ENCODE data around the gene RUNX1.

The RUNX1 gene

GRCh38 chr21:34913811-34914210 is 135.3 kb downstream of the RUNX1 start:
- Histone ChIP-seq H2BK120ac (ENCODE audit: insufficient read depth, low read length, poor library complexity) (no peak overlapping the region), H4K91ac (ENCODE audit: low read depth, low read length) (no peak overlapping the region), H4K12ac (ENCODE audit: low read depth, low read length) (no peak overlapping the region), H3K27me3 (ENCODE audit: insufficient read depth, low read length) (no peaks in the 10 kb centered on the region), H3K14ac (ENCODE audit: low read length) (no peak overlapping the region), H3K79me2 (ENCODE audit: control insufficient read depth, insufficient read depth, low read length, poor library complexity) (no peaks in the 10 kb centered on the region), H2AFZ (ENCODE audit: insufficient read depth, low read length, poor library complexity) (no peak overlapping the region), H3K36me3 (ENCODE audit: control insufficient read depth in 1 of 2, insufficient read depth in 2 of 2, low read length in 2 of 2) (no peaks in the 10 kb centered on the region), H3K27ac (ENCODE audit: low read depth, low read length) (no peak overlapping the region), H3K4ac (ENCODE audit: low read depth, low read length) (no peak overlapping the region), H2BK12ac (ENCODE audit: low read length) (no peak overlapping the region), H2AK5ac (ENCODE audit: low read length) (no peak overlapping the region), H3K23ac (ENCODE audit: low read length) (no peak overlapping the region), H3K4me2 (ENCODE audit: low read length) (no peak overlapping the region), H3K79me1 (ENCODE audit: low read length) (peaks cover 1% of the 10 kb centered on the region), H3K9me3 (ENCODE audit: insufficient read depth, low read depth, low read length) (no peaks in the 10 kb centered on the region), H2BK5ac (ENCODE audit: low read depth, low read length, poor library complexity) (no peak overlapping the region), H3K18ac (ENCODE audit: low read length) (no peak overlapping the region), H3K4me3 (ENCODE audit: low read depth, low read length) (no peak overlapping the region), H3K4me1 (ENCODE audit: control insufficient read depth in 1 of 2, insufficient read depth in 2 of 2, low read length in 2 of 2) (peaks cover 0 to 9% of the 10 kb centered on the region in 2 experiments), H4K8ac (ENCODE audit: low read depth, low read length) (no peak overlapping the region), H3K9ac (ENCODE audit: low read length) (no peak overlapping the region)
- no peak for DNase-seq
- WGBS (ENCODE audit: extremely low coverage, insufficient coverage, insufficient read length) = no CpG with 5 or more reads among the region's 5 CpGs

- Histone ChIP-seq H4K8ac (ENCODE audit: low read depth, low read length) (no peak overlapping the region), H3K27ac (ENCODE audit: low read depth, low read length) (no peak overlapping the region)
These were observed 136.8 kb downstream of the RUNX1 start for GRCh38 chr21:34912022-34912945.

GRCh38 chr21:34911360-34911759 is 137.7 kb downstream of the RUNX1 start:
- Histone ChIP-seq H3K18ac (ENCODE audit: low read length) (no peak overlapping the region), H3K23ac (ENCODE audit: low read length) (no peak overlapping the region), H3K27me3 (ENCODE audit: insufficient read depth, low read length) (no peaks in the 10 kb centered on the region), H3K14ac (ENCODE audit: low read length) (no peak overlapping the region), H3K27ac (ENCODE audit: low read depth, low read length) (no peak overlapping the region), H2BK5ac (ENCODE audit: low read depth, low read length, poor library complexity) (no peak overlapping the region), H2BK120ac (ENCODE audit: insufficient read depth, low read length, poor library complexity) (no peak overlapping the region), H4K8ac (ENCODE audit: low read depth, low read length) (no peak overlapping the region), H3K79me2 (ENCODE audit: control insufficient read depth, insufficient read depth, low read length, poor library complexity) (no peaks in the 10 kb centered on the region), H2AFZ (ENCODE audit: insufficient read depth, low read length, poor library complexity) (no peak overlapping the region), H3K36me3 (ENCODE audit: control insufficient read depth in 1 of 2, insufficient read depth in 2 of 2, low read length in 2 of 2) (no peaks in the 10 kb centered on the region), H3K79me1 (ENCODE audit: low read length) (peaks cover 1% of the 10 kb centered on the region), H2AK5ac (ENCODE audit: low read length) (no peak overlapping the region), H3K4me2 (ENCODE audit: low read length) (no peak overlapping the region), H4K12ac (ENCODE audit: low read depth, low read length) (no peak overlapping the region), H3K9me3 (ENCODE audit: insufficient read depth, low read depth, low read length) (no peaks in the 10 kb centered on the region), H3K4me3 (ENCODE audit: low read depth, low read length) (no peak overlapping the region), H3K4me1 (ENCODE audit: control insufficient read depth in 1 of 2, insufficient read depth in 2 of 2, low read length in 2 of 2) (peaks cover 0 to 8% of the 10 kb centered on the region in 2 experiments), H3K9ac (ENCODE audit: low read length) (no peak overlapping the region), H3K4ac (ENCODE audit: low read depth, low read length) (no peak overlapping the region), H2BK12ac (ENCODE audit: low read length) (no peak overlapping the region), H4K91ac (ENCODE audit: low read depth, low read length) (no peak overlapping the region)
- DNase-seq = no peak
- no CpG with 5 or more reads among the region's 2 CpGs for WGBS (ENCODE audit: extremely low coverage, insufficient coverage, insufficient read length)

More at GRCh38 chr21:34912022-34912945, 136.8 kb downstream of the RUNX1 start:
- no peak overlapping the region for H2AK5ac ChIP-seq (ENCODE audit: low read length)
- no peak overlapping the region for H2BK120ac ChIP-seq (ENCODE audit: insufficient read depth, low read length, poor library complexity)
- H4K12ac ChIP-seq (ENCODE audit: low read depth, low read length) = no peak overlapping the region
- no peak overlapping the region for H2BK5ac ChIP-seq (ENCODE audit: low read depth, low read length, poor library complexity)
- H4K91ac ChIP-seq (ENCODE audit: low read depth, low read length) = no peak overlapping the region
- H3K36me3 ChIP-seq (ENCODE audit: control insufficient read depth in 1 of 2, insufficient read depth in 2 of 2, low read length in 2 of 2) = no peaks in the 10 kb centered on the region
- H3K14ac ChIP-seq (ENCODE audit: low read length) = no peak overlapping the region
- no peaks in the 10 kb centered on the region for H3K79me2 ChIP-seq (ENCODE audit: control insufficient read depth, insufficient read depth, low read length, poor library complexity)
- no peak overlapping the region for H3K9ac ChIP-seq (ENCODE audit: low read length)
- peaks cover 1% of the 10 kb centered on the region for H3K79me1 ChIP-seq (ENCODE audit: low read length)
- H3K4me1 ChIP-seq (ENCODE audit: control insufficient read depth in 1 of 2, insufficient read depth in 2 of 2, low read length in 2 of 2) = peaks cover 0 to 9% of the 10 kb centered on the region in 2 experiments
- H3K18ac ChIP-seq (ENCODE audit: low read length) = no peak overlapping the region
- H3K4ac ChIP-seq (ENCODE audit: low read depth, low read length) = no peak overlapping the region
- no peak overlapping the region for H3K4me3 ChIP-seq (ENCODE audit: low read depth, low read length)
- no peak overlapping the region for H2BK12ac ChIP-seq (ENCODE audit: low read length)
- no peak overlapping the region for H2AFZ ChIP-seq (ENCODE audit: insufficient read depth, low read length, poor library complexity)
- peak; percentile 66 to 79 for DNase-seq
- WGBS (ENCODE audit: extremely low coverage, insufficient coverage, insufficient read length) = no CpG with 5 or more reads among the region's 11 CpGs
- H3K23ac ChIP-seq (ENCODE audit: low read length) = no peak overlapping the region
- no peaks in the 10 kb centered on the region for H3K9me3 ChIP-seq (ENCODE audit: insufficient read depth, low read depth, low read length)
- no peak overlapping the region for H3K4me2 ChIP-seq (ENCODE audit: low read length)
- no peaks in the 10 kb centered on the region for H3K27me3 ChIP-seq (ENCODE audit: insufficient read depth, low read length)

- Histone ChIP-seq H3K23ac (ENCODE audit: low read length) (no peak overlapping the region), H3K9ac (ENCODE audit: low read length) (no peak overlapping the region), H3K27me3 (ENCODE audit: insufficient read depth, low read length) (no peaks in the 10 kb centered on the region), H2AK5ac (ENCODE audit: low read length) (no peak overlapping the region), H3K4me1 (ENCODE audit: control insufficient read depth in 1 of 2, insufficient read depth in 2 of 2, low read length in 2 of 2) (peaks cover 0 to 3% of the 10 kb centered on the region in 2 experiments), H3K27ac (ENCODE audit: low read depth, low read length) (no peak overlapping the region), H3K79me2 (ENCODE audit: control insufficient read depth, insufficient read depth, low read length, poor library complexity) (no peaks in the 10 kb centered on the region), H3K79me1 (ENCODE audit: low read length) (peaks cover 1% of the 10 kb centered on the region), H4K91ac (ENCODE audit: low read depth, low read length) (no peak overlapping the region), H3K4me2 (ENCODE audit: low read length) (no peak overlapping the region), H3K9me3 (ENCODE audit: insufficient read depth, low read depth, low read length) (no peaks in the 10 kb centered on the region), H4K12ac (ENCODE audit: low read depth, low read length) (no peak overlapping the region), H2BK120ac (ENCODE audit: insufficient read depth, low read length, poor library complexity) (no peak overlapping the region), H3K4me3 (ENCODE audit: low read depth, low read length) (no peak overlapping the region), H4K8ac (ENCODE audit: low read depth, low read length) (no peak overlapping the region), H3K18ac (ENCODE audit: low read length) (no peak overlapping the region), H3K4ac (ENCODE audit: low read depth, low read length) (no peak overlapping the region), H2AFZ (ENCODE audit: insufficient read depth, low read length, poor library complexity) (no peak overlapping the region), H3K14ac (ENCODE audit: low read length) (no peak overlapping the region), H3K36me3 (ENCODE audit: control insufficient read depth in 1 of 2, insufficient read depth in 2 of 2, low read length in 2 of 2) (no peaks in the 10 kb centered on the region), H2BK12ac (ENCODE audit: low read length) (no peak overlapping the region), H2BK5ac (ENCODE audit: low read depth, low read length, poor library complexity) (no peak overlapping the region)
- WGBS (ENCODE audit: extremely low coverage, insufficient coverage, insufficient read length) = no CpG with 5 or more reads among the region's 4 CpGs
- no peak for DNase-seq
These were observed 138.7 kb downstream of the RUNX1 start for GRCh38 chr21:34910396-34910795.
